NCI-H524 (cell line): ENCODE data around the gene DROSHA.
"Not testable (repeated sequence)": the region's sequence is repeated elsewhere in the genome, so short reads cannot be mapped to it uniquely, and the experiment has no call there.

Source experiments
- DNase-seq, 2 experiments: peaks; one replicate each; lab custom pipeline; 2025; lab: John Stamatoyannopoulos, UW

The DROSHA gene

DNA sequence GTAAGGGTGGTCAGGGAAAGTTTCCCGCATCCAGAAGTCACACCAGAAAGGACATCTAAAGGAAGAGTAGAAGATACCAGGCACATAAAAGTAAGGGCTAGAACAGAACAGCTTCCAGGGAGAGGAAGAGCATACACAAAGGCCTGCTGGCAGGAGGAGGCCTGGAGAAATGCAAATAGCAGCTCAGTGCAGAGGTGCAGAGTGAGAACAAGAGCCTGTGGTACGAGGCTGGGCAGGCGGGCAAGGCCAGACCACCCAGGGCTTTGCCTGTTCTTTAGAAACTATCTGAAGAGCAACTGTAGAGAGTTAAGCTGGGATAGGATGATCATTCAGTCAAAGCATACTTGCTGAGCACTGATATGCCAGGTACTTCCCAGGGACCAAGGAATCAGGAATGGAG, 115.3 kb downstream of the DROSHA start:
- no peak for DNase-seq

DNA sequence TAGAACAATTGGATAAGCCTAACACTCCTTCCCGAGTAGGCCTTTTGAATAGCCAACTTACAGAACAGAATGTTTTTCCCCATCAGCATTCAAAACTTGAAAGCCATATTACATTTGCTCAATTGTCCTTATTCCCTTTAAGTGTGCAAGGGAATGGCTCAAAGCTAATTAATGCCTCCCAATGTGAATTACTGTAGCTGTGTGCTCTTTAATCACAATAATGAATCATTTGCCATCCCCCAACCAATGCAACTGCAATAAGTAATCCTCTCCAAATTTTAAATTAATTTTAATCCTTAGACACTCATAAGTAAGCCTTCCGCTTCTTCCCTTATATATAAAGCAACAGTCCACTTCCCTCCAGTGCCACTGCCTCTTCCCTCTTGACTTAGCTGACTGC, 115.9 kb downstream of the DROSHA start:
- no peak for DNase-seq

DNA sequence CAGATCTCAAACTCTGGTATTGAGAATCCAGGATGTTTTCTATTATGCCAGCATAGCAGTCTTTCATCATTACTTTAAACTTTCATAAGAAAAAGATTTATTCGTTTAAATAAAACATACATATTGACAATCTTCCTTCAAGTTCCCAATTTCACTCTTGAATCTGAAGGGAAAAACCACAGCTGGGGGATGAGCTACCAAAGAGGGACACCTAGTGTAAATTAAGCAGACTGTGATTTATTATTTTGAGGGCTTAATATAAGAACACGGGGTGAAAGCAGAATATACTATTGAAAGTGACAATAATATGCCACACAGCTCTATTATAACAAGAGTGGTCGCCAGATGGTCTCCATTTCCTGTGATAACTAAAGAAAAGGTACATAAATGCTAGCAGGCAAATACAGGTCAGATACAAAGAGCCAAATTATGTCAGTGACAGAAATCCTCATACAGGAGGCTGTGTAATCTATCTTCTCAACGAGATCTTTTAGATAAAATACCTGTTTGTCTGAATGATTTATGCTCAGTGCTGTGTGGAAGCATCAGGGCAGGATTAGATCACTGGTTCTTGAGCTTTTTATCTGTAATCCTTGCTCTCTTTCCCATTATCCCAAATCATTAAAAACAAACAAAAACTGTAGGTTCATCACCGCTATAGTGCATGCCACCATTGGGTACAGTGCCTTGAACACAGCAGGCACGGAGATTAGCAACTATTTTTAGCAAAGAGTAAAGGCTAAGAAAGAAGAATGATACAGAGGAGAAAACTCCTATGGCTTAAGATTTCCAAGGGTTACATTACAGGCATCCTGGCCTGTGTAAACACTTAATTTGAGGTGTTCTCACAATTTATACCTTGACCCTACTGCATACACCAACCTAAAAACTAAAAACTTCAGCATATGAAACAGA, 116.6 kb downstream of the DROSHA start:
- DNase-seq: peak in 1 of 2 experiments; percentile 17

DNA sequence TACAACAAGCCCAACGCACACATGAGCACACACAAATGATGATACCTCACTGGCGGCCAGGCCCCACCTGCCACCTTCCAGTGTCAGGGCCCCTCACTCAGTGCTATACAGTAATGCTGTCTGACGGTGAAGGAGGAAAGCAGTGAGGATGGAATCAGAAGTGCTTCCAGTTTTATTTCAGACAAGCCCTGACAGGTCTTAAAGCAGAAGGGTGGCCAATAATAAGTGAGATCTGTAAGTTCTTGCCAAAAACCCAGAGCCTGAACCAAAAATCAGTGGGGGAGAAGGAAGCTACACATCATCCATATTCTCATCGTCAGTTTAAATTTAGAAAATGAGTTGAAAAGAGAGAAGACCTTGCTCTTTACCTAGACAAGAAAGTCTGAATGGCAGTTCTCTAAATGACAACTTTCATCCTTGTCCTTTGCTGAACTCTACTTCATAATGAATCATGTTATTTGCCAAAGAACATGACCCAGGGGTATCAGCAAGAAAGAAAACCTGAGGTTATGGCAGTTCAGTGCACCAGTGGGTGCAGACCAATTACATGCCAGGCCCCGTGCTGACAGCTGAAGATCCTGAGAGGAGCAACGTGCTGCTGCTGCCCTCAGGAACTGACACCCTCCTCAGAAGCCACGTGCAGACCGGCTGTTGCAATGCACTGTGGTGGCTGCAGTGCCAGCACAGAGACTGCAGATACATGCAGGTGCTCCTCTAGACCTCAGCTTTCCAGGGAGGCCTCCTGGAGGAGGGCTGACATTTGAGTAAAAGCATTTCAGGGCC, 118.7 kb downstream of the DROSHA start:
- no peak for DNase-seq

DNA sequence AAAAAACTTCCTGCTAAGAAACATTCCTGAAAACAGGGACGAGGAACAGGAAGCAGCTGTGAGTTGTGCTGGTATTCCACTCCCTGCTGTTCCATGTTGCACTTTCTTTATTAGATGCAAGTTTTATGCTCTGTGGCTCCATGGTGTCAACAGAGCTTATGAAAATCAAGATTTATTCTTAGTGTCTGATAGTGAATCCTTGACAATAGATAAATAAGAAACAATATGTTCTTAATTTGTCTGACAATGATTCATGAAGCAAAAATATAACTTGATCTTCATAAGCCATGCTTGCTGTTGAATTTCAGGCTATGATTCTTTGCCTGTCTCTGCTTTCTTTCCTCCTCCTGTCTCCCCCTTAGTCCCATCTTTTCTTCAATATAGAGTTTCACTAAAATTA, 119.6 kb downstream of the DROSHA start:
- DNase-seq: no peak

DNA sequence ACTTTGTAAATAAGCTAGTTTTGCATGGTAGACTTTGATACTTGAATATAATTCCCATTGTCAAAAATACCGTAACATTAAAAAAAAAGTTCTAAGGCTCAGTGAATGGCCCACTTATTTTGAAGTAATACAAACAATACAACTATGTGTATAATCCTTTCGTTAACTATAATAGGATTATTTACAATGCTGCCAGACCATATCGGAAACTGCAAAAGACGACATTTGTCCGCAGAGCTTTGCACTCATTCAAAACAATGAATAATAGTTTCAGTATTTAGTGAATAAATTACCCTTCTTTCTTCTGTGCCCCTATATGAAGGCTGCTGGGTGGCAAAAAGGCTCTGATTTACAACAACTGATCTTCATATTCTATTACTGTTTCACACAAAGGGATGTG, 121.8 kb downstream of the DROSHA start:
- DNase-seq: no peak

DNA sequence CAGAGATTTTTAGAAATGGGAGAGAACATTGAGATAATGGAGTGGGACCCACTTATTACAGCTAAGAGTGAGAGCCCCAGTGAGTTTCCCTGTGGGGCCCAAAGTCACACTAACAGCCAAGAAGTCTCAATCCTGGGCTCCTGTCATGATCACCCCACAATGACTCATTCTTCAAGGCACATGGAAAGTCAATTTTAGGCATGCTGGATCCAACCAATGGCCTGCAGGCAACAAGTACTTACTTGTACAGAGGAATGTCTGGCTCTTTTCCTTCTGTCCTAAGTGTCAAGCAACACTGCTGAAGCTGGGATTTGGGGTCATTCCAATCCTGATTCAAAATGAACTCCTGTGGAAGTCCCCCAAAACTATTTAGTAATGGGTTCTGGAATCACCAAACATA, 123.1 kb downstream of the DROSHA start:
- no peak for DNase-seq

DNA sequence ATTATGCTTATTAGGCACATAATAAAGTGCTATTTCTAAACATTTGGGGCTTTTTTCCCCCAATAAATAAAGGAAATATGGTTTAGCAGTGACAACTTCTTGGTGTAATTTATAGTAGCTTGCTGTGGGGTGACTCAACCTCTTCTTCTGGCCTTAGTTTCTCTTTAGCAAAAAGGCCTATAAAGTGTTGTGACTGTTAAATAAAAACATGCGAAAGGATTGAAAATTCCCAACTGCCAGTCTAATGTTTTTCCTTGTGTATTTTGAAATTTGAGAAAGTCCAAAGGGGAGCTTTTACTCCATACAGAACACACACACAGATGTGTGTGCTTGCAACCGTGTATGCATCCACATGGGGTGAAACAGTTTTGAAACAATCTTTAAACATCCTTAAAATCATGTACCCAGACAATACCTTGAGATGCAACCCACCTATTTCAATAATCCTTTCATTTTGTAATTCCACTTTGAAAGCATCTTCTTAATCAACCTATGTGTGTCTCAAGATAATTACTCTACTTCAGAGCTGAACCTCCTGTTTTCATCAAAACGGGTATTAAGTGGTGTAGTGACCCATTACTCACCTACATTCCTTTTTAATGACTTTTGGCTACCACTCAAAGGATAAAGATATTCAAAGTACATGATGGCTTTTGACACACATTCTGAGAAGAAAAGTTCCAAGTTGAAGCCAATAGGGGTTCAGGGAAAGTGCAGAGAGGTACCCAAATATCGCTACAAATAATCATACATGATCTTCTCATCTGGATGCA, 123.8 kb downstream of the DROSHA start:
- DNase-seq: no peak

DNA sequence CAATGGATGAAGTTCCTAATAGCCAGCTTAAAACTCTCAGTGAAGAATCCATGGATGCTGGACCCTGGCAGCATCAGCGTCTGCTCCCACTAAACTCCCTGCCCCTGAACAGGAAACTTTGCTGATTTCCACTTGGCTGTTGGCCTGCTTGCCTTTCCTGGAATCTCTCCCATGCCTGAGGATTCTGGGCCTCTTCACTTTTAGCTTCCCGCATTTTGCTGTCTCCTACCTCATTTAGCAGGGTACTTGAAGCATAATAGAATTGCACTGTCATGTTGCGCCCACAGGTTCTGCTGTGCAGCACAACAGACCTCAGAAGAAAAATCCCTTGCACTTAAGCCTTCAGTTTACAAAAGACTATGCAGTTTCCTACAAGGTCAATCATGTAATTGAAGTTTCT, 127.6 kb downstream of the DROSHA start:
- no peak for DNase-seq

DNA sequence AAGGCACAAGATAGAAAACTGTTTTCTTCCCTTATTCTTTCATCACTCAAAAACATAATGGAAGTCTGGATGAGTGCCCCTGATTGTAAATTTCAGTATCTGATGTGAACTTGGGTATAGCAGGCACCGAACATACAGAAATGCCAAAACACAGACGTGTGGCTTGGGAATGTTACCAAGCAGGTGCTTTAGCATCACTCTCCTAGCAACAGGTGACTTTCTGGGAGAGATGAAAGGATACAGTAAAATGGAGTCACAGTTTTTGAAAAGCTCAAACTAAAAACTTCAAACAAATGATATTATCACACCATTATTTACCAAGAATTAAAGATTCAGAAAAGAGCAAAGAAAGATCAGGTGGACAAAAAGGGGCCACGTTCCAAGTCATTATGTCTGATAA, 130.2 kb downstream of the DROSHA start:
- DNase-seq: no peak

DNA sequence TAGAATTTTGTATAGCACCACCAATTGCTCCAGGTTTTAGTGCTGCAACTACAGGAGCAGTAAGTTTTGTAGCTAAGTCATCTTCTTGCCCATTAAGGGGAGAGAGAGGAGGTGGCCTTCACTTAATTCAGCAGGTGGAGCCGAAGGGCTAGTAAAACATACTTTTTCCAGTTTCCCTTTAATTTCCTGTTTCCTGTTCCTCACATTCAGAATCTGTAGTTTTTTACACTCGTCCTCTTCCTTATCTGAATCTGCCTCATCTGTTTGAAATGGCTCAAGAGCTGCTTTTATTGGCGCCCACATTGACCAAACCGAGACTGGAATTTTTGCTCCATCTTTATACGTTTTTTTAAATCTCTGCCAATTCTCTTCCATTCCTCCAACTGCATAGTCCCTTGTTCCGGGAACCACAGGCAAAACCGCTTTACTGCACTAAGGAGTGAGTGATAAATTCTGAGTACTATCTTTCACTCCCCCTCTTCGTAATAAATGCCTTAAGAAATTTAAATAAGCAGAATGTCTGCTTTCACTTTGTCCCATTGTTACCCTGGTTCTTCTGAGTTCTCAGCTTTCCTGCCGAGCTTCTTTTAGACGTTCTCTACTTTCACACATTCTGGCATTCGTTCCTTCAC, 133.9 kb downstream of the DROSHA start:
- DNase-seq: no peak

DNA sequence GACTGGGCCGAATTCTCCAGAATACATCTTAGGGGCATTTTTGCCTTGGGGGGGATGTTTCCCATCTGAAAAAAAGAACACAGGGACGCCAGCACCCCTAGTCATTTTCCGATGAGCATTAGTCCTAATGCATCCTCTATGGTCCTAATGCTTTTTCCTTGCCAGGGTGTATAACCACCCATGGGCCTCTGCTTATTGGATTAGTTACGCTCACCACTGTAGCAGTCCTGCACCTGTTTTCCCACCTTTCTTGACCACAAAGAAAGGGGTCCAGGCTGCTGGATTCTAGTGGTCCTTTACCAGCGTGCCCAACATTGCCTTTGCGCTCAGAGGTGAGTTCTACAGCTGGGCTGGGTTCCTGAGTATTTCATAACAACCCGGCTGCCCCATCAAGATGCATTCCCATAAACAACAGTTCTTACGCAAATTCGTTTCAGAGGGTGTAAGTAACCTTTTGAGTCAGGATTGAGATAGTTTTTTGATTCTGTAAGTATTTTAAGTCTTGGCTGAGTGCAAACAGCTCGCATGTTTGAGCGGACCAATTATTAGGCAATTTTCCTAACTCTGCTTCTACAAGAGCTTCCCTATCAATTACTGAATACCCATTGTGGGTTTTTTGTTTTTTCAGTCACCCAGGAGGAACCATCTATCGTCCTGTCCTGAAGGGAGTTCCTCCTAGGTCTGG, 135.1 kb downstream of the DROSHA start:
- DNase-seq: no peak

DNA sequence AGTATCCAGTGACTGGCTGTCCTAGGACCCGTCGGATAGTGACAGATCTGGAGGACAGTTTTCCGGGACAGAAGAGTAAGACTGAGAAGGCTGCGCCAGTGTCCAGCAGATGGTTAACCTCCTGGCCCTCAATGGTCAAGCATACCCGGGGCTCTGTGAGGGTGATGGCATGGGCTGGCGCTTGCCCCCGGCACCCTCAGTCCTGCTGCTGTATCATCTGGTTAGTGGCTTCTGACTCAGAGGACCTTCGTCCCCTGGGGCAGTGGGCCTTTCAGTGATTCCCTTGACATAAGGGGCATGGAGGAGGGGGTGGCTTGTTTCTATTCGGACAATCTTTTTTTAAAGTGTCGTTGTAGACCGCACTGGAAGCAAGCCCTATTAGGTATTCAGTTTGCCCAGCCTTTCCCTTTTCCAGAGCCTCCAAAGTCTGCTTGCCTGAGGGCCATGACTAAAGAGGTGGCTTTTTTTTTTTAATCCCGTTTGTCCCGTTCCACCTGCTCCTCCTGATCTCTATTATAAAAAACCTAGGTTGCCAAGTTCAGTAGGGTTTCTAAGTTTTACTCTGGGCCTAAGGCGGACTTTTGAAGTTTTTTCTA, 136.3 kb downstream of the DROSHA start:
- not testable (repeated sequence) for DNase-seq

DNA sequence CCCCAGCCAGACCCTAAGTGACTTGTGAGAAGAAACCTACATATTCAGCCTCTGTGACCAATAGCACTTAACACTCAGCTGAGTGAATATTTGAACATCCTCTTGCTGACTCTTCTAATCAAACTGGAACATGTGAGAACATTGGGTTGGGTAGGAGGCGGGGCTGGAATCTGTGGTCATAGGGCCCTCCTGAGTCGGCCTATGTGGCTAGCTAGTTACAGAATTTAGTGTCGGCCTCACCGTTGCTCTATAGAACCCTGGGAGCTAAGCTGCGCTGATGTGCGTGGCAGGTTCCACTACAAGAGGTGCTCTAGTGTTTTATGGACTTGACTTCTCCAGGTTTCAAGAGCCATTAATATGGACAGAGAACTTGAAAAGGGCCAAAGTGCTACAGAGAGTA, 138.8 kb downstream of the DROSHA start:
- DNase-seq: no peak

DNA sequence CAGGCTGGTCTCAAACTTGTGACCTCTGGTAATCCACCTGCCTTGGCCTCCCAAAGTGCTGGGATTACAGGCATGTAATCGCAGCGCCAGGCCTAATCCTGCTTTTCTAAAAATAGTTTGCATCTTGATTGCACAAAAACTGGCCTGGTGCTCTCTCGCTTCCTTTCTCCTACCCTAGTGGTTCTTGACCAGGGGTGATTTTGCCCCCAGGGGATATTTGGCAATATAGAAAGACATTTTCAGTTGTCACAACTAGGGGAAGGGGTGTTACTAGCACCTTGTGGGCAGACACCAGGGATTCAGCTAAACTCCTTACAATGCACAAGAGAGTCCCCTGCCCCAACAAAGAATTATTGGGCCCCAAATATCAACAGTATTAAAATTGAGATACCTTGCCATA, 139.8 kb downstream of the DROSHA start:
- no peak for DNase-seq

DNA sequence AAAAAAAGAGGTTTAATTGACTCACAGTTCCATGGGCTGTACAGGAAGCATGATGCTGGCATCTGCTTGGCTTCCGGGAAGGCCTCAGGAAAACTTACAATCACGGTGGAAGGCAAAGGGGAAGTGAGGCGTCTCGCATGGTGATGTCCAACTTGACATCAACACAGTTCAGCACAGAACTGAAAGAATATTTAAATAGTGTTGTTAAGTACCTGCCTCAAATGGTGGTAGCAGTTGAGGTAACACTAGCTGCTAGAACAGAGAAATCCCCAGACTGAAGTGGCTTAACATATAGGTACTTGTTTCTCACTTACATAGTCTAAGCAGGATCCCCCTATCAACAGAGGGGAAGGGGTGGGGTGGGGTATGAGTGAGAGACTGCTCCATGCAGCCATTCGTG, 141.6 kb downstream of the DROSHA start:
- DNase-seq: no peak

DNA sequence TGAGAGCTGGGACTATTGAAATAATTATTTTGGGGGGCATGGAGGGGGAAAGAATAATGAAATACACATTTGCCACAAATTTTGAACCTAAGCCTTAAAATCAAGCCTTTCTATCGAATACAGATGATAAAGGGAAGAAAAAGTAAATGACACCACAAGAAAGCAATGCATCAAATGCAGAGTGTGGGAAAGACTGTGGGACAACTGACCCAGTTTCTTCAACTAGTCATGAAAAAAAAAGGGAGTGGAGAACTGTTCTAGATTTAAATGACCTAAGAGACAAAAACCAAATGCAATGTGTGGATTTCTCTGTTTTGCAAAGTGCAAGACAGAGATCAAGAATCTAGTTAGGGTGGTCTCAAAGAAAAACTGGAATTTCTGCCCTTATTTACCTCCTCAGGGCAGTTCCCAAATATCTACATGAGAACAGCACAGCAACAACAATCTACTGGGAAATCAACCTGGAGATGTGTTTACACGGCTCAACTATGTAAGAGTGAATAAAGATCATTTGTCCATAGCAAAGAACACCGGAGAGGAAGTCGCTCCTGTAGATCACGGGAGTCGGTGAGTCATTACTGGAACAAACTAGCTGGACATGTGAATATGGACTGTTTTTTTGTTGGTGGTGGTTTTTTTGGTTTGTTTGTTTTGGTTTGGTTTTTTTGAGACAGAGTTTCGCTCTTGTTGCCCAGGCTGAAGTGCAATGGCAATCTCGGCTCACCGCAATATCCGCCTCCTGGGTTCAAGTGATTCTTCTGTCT, 145.9 kb downstream of the DROSHA start:
- no peak for DNase-seq

DNA sequence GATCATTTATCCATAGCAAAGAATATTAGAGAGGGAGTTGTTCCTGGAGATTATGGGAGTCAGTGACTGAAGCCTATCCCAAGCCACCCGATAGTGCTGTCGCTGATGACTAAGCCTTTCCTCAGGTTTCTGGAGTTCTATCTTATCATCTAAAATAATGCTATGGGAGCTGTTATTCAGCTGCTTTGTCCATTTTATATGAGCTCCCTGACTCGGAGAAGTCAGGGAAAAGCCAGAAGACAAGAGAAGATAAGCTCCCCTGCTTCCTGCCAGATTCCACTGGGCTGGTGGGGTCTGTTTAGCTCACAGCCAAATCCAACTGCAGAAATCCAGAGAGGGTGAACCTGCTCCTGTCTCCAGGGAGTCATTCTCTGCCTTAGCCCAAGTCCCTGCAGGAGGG, 148.2 kb downstream of the DROSHA start:
- DNase-seq: no peak

DNA sequence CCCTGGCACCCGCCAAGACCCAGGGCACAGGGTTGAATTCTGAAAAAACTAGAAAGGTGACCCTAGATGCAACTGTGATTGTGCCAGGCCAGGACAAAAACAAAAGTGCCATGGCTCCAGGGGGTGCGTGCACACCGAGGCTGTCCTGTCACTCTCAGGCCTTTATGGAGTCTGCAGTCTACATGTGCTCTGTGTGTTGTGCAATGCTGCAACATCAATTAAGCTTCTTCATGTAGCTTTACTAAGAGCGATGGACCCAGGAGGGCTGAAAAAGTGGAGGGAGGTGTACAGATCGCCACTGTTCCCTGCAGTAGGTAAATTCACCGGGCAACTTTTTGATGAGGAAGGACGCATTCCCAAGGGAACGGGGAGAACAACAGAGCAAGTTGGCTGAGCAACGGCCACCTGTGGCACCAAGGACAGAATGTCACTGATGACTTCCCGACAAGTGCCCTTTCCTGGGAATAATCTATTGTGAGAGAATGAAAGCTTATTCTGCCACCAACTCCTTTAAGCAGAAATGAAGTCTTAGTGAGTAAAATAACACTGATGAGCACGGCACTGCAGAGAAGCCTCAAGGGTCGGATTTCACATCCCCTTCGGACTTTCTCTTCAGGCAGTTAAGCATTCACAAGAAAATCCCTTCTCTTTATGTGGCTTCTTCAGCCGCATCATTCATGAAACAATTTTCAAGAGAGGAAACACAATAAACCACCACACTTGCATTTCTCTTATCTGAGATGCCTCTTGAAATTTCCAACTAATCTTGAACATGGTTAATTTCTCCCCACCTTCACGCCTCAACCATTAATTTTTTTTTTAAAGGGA, 149.6 kb downstream of the DROSHA start:
- DNase-seq: no peak
